GM12878 (cell line): ENCODE results near the gene GPLD1. TPM values are rescaled to one million over a fixed set of nuclear protein-coding genes. Genes with fewer than 3 reads are reported as not detected.

Source experiments
- BCLAF1 ChIP-seq: fragments of 450-650 bp; IDR thresholded peaks from 2 replicates; pipeline ENCODE4 v1.6.1; 2017; ENCODE audit warnings: antibody characterized with exemption, mild to moderate bottlenecking, moderate library complexity
- BHLHE40 ChIP-seq, 2 experiments: fragments of 450-650 bp in 1 of 2; IDR thresholded peaks; 2 replicates each; pipeline ENCODE4 v1.6.1; 2011 to 2017; ENCODE audit warnings: low read depth in 2 of 2, borderline replicate concordance in 1 of 2, improper control_type of control experiment in 1 of 2, low read length in 1 of 2, mild to moderate bottlenecking in 1 of 2
- CREM ChIP-seq: IDR thresholded peaks from 2 replicates; pipeline ENCODE4 v1.6.1; 2014; ENCODE audit warnings: antibody characterized with exemption, low read depth
- HDAC2 ChIP-seq: fragments of 200-600 bp; sonication (generic); IDR thresholded peaks from 2 replicates; pipeline ENCODE4 v1.6.1; 2017
- IRF4 ChIP-seq: IDR thresholded peaks from 2 replicates; pipeline ENCODE4 v1.6.1; 2011; ENCODE audit warnings: low read depth, low read length
- MEF2B ChIP-seq: fragments of 450-650 bp; IDR thresholded peaks from 2 replicates; pipeline ENCODE4 v1.6.1; 2018; ENCODE audit warnings: mild to moderate bottlenecking, moderate library complexity; ENCODE audit not compliant: partially characterized antibody, poor library complexity, severe bottlenecking
- MTA2 ChIP-seq: fragments of 450-650 bp; IDR thresholded peaks from 2 replicates; pipeline ENCODE4 v1.6.1; 2016; ENCODE audit warnings: low read depth, mild to moderate bottlenecking, moderate library complexity
- NFIC ChIP-seq: IDR thresholded peaks from 2 replicates; pipeline ENCODE4 v1.6.1; 2012; ENCODE audit warnings: low read depth, mild to moderate bottlenecking, inconsistent platforms, low read length, moderate library complexity
- NR2C1 ChIP-seq: fragments of 450-650 bp; IDR thresholded peaks from 2 replicates; pipeline ENCODE4 v1.6.1; 2017; ENCODE audit warnings: antibody characterized with exemption, mild to moderate bottlenecking, moderate library complexity
- PKNOX1 ChIP-seq: fragments of 450-650 bp; IDR thresholded peaks from 2 replicates; pipeline ENCODE4 v1.6.1; 2016; ENCODE audit warnings: mild to moderate bottlenecking
- POU2F2 ChIP-seq: IDR thresholded peaks from 3 replicates; pipeline ENCODE4 v1.6.1; 2011; ENCODE audit warnings: low read depth, mild to moderate bottlenecking, low read length, borderline replicate concordance
- RFX5 ChIP-seq: IDR thresholded peaks from 2 replicates; pipeline ENCODE4 v1.6.1; 2011; ENCODE audit warnings: low read depth, low read length, improper control_type of control experiment
- SMAD5 ChIP-seq: IDR thresholded peaks from 2 replicates; pipeline ENCODE4 v1.6.1; 2016; ENCODE audit warnings: antibody characterized with exemption, low read depth
- SREBF1 ChIP-seq: IDR thresholded peaks from 2 replicates; pipeline ENCODE4 v1.6.1; 2012; ENCODE audit warnings: mild to moderate bottlenecking, low read length
- ZSCAN29 ChIP-seq: fragments of 450-650 bp; IDR thresholded peaks from 2 replicates; pipeline ENCODE4 v1.6.1; 2017; ENCODE audit warnings: mild to moderate bottlenecking, moderate library complexity
- polyA plus RNA-seq, 11 experiments: library from polyadenylated mRNA; depleted of rRNA in 4 of 11; unstranded in 6 of 11; stranded (reverse) in 5 of 11; fragments of >200 nt; fragmentation: Nextera tagmentation in 4 of 11; fragmentation: Illumina TruSeq in 1 of 11; extraction: Ambion mirVana in 4 of 11; extraction: Trizol in 1 of 11; gene quantifications; 1 replicate in 1 of 11; 2 replicates in 10 of 11; pipeline versions ENCODE4 v1.2.1 to v1.2.3, GENCODE V29; 2011 to 2016; ENCODE audit warnings: inconsistent platforms in 2 of 11, missing spikeins in 2 of 11, low read depth in 1 of 11
- total RNA-seq, 4 experiments: library from RNA; depleted of rRNA in 3 of 4; stranded (reverse); fragments of >200 nt in 3 of 4; fragmentation: Illumina TruSeq in 1 of 4; extraction: Trizol in 1 of 4; gene quantifications; 2 replicates each; pipeline versions ENCODE4 v1.2.1 to v1.2.3, GENCODE V29; 2013 to 2021
- TF ChIP-seq, protein P1 (sequence below): fragments of 450-650 bp; IDR thresholded peaks from 2 replicates; pipeline ENCODE4 v1.6.1; 2017; ENCODE audit warnings: low read depth, mild to moderate bottlenecking, moderate library complexity
- TF ChIP-seq, protein P2 (sequence below): fragments of 450-650 bp; IDR thresholded peaks from 2 replicates; pipeline ENCODE4 v1.6.1; 2016; ENCODE audit warnings: mild to moderate bottlenecking, moderate library complexity, borderline replicate concordance
- TF ChIP-seq, protein P3 (sequence below): fragments of 150-350 bp; IDR thresholded peaks from 2 replicates; pipeline ENCODE4 v1.6.1; 2014; ENCODE audit warnings: mild to moderate bottlenecking, low read depth, low read length

GPLD1 gene
- total and polyA plus RNA-seq, 10 of the 15 experiments (the other 5 are each of a cell fraction or from before 2014, with no cell fraction given), result 0.04 to 1.0 (median 0.69) TPM

DNA sequence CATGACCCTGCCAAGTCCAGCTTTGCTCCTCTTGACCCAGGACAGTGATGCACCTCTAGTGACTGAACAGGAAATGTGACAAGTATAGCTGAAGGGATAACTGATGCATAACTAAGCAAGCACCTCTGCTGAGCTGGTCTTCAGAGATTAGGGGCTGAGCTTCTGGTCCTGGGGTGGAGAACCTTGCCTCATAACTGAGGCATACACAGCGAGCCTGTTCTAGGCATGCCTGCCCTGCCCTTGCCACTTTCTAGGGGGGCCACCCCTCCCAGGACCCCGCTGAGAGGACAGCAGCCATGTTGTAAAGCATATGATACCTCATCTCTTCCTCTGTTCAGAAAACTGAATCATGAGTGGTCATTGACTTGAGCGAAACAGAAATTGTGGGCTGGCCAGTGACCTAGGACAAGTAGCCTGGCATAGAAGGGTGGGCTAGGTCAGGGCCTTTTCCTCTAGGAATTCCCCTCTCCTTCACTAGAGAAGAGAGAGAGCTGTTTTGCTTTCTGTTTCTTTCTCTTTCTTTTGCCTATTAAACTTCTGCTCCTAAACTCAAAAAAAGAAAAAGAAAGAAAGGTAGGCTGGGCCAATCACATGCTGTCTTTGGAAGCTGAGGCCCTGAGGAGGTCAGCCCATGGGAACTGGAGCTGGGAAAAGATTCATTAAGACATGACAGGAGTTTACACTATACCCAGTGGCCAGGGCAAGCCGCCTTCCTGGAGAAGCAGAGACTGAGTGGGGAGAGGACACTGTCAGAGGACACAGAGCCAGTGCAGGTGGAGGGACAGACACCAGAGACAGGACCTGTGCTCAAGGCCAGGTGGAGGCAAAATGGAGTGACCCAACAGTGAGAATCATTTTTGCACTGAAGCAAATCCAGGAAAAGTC lies 28.5 kb upstream of the GPLD1 start (continued):
- no peak for TF ChIP-seq SREBF1
- TF ChIP-seq PKNOX1, result no peak
- TF ChIP-seq POU2F2, result peak; percentile 77; the same call in 2 of the 3 replicates
- TF ChIP-seq NFIC, result no peak
- no peak for TF ChIP-seq SMAD5
- no peak for TF ChIP-seq NR2C1
- TF ChIP-seq MTA2, result no peak
- TF ChIP-seq ZSCAN29, result no peak
- TF ChIP-seq, protein P1, sequence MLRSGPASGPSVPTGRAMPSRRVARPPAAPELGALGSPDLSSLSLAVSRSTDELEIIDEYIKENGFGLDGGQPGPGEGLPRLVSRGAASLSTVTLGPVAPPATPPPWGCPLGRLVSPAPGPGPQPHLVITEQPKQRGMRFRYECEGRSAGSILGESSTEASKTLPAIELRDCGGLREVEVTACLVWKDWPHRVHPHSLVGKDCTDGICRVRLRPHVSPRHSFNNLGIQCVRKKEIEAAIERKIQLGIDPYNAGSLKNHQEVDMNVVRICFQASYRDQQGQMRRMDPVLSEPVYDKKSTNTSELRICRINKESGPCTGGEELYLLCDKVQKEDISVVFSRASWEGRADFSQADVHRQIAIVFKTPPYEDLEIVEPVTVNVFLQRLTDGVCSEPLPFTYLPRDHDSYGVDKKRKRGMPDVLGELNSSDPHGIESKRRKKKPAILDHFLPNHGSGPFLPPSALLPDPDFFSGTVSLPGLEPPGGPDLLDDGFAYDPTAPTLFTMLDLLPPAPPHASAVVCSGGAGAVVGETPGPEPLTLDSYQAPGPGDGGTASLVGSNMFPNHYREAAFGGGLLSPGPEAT, result peak; percentile 78
- TF ChIP-seq, protein P2, sequence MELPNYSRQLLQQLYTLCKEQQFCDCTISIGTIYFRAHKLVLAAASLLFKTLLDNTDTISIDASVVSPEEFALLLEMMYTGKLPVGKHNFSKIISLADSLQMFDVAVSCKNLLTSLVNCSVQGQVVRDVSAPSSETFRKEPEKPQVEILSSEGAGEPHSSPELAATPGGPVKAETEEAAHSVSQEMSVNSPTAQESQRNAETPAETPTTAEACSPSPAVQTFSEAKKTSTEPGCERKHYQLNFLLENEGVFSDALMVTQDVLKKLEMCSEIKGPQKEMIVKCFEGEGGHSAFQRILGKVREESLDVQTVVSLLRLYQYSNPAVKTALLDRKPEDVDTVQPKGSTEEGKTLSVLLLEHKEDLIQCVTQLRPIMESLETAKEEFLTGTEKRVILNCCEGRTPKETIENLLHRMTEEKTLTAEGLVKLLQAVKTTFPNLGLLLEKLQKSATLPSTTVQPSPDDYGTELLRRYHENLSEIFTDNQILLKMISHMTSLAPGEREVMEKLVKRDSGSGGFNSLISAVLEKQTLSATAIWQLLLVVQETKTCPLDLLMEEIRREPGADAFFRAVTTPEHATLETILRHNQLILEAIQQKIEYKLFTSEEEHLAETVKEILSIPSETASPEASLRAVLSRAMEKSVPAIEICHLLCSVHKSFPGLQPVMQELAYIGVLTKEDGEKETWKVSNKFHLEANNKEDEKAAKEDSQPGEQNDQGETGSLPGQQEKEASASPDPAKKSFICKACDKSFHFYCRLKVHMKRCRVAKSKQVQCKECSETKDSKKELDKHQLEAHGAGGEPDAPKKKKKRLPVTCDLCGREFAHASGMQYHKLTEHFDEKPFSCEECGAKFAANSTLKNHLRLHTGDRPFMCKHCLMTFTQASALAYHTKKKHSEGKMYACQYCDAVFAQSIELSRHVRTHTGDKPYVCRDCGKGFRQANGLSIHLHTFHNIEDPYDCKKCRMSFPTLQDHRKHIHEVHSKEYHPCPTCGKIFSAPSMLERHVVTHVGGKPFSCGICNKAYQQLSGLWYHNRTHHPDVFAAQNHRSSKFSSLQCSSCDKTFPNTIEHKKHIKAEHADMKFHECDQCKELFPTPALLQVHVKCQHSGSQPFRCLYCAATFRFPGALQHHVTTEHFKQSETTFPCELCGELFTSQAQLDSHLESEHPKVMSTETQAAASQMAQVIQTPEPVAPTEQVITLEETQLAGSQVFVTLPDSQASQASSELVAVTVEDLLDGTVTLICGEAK, result no peak; the same call in 1 of the 2 replicates
- TF ChIP-seq, protein P3, sequence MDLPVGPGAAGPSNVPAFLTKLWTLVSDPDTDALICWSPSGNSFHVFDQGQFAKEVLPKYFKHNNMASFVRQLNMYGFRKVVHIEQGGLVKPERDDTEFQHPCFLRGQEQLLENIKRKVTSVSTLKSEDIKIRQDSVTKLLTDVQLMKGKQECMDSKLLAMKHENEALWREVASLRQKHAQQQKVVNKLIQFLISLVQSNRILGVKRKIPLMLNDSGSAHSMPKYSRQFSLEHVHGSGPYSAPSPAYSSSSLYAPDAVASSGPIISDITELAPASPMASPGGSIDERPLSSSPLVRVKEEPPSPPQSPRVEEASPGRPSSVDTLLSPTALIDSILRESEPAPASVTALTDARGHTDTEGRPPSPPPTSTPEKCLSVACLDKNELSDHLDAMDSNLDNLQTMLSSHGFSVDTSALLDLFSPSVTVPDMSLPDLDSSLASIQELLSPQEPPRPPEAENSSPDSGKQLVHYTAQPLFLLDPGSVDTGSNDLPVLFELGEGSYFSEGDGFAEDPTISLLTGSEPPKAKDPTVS, result no peak
- TF ChIP-seq IRF4, result no peak
- TF ChIP-seq BCLAF1, result no peak
- peak; percentile 10 for TF ChIP-seq MEF2B
- no peak for TF ChIP-seq HDAC2
- no peak; the same call in 1 of the 2 replicates for TF ChIP-seq CREM
- no peak for TF ChIP-seq RFX5
- TF ChIP-seq BHLHE40 (IDR thresholded peaks at IDR 0.05; ENCODE audit: borderline replicate concordance in 1 of 2, low read depth in 2 of 2, low read length in 1 of 2), result no peak
